Naive thymus-derived CD4-positive, alpha-beta T cell (primary cell): ENCODE data around the gene AAMP. TPM values are rescaled to one million over a fixed set of nuclear protein-coding genes. Genes with fewer than 3 reads are reported as not detected.

ENCODE experiments used
- ATAC-seq: fragments of 150-1000 bp; cut with Tn5 transposase; 2 replicates; pipeline ENCODE4 v1.10.0; 2021; ENCODE audit warnings: mild to moderate bottlenecking, moderate library complexity
- CTCF ChIA-PET: fragments of 350-600 bp; sonication (Branson Sonifier 250); formaldehyde crosslinking; loops from one replicate; lab custom pipeline; 2021; ENCODE audit warnings: antibody characterized with exemption; lab: Charles Lee
- POLR2A ChIA-PET: fragments of 350-600 bp; sonication (Branson Sonifier 250); formaldehyde crosslinking; loops from one replicate; lab custom pipeline; 2021; ENCODE audit warnings: antibody characterized with exemption, inconsistent platforms; lab: Charles Lee
- DNase-seq, 9 donors: peaks; one replicate each; pipeline versions ENCODE4 v3.0.0 to v3.0.0-alpha.2; 2020 to 2022; ENCODE audit warnings: mixed read lengths in 1 of 9
- H3K27ac ChIP-seq: one replicate; pipeline ENCODE4 v1.7.0; 2013; ENCODE audit warnings: mild to moderate bottlenecking, low read depth, low read length, moderate library complexity
- H3K27me3 ChIP-seq, 2 donors: one replicate each; pipeline ENCODE4 v1.7.0; 2013; ENCODE audit warnings: low read length in 2 of 2, mild to moderate bottlenecking in 2 of 2, moderate library complexity in 2 of 2; ENCODE audit not compliant: control insufficient read depth in 2 of 2, insufficient read depth in 2 of 2
- H3K36me3 ChIP-seq, 3 experiments: 1 replicate in 2 of 3; 2 replicates in 1 of 3; pipeline ENCODE4 v1.7.0; 2013; ENCODE audit warnings: low read length in 3 of 3, mild to moderate bottlenecking in 3 of 3, moderate library complexity in 1 of 3; ENCODE audit not compliant: insufficient read depth in 3 of 3, control insufficient read depth in 2 of 3
- H3K4me1 ChIP-seq, 2 donors: one replicate each; pipeline ENCODE4 v1.7.0; 2013; ENCODE audit warnings: low read length in 2 of 2, mild to moderate bottlenecking in 2 of 2, moderate library complexity in 1 of 2; ENCODE audit not compliant: control insufficient read depth in 2 of 2, insufficient read depth in 2 of 2
- H3K4me3 ChIP-seq: 2 replicates; pipeline ENCODE4 v1.7.0; 2013; ENCODE audit warnings: mild to moderate bottlenecking, low read length
- H3K9me3 ChIP-seq, 3 experiments: 1 replicate in 2 of 3; 2 replicates in 1 of 3; pipeline ENCODE4 v1.7.0; 2013; ENCODE audit warnings: low read length in 3 of 3; ENCODE audit not compliant: control insufficient read depth in 2 of 3
- H3K27ac Mint-ChIP-seq, 9 donors: one replicate each; pipeline ENCODE4 v1.8.0; 2020 to 2022; ENCODE audit warnings: mixed read lengths in 9 of 9, mild to moderate bottlenecking in 8 of 9, moderate library complexity in 5 of 9, inconsistent platforms in 2 of 9
- H3K27me3 Mint-ChIP-seq, 5 donors: one replicate each; pipeline ENCODE4 v1.8.0; 2021 to 2022; ENCODE audit warnings: mixed read lengths in 5 of 5, mild to moderate bottlenecking in 1 of 5
- H3K36me3 Mint-ChIP-seq, 5 donors: one replicate each; pipeline ENCODE4 v1.8.0; 2020 to 2022; ENCODE audit warnings: mixed read lengths in 5 of 5, mild to moderate bottlenecking in 3 of 5, inconsistent platforms in 1 of 5
- H3K4me1 Mint-ChIP-seq, 7 donors: one replicate each; pipeline ENCODE4 v1.8.0; 2020 to 2022; ENCODE audit warnings: mixed read lengths in 7 of 7, mild to moderate bottlenecking in 3 of 7, inconsistent platforms in 1 of 7
- H3K4me3 Mint-ChIP-seq, 10 donors: one replicate each; pipeline ENCODE4 v1.8.0; 2020 to 2022; ENCODE audit warnings: mild to moderate bottlenecking in 10 of 10, mixed read lengths in 10 of 10, moderate library complexity in 6 of 10, inconsistent platforms in 2 of 10
- H3K9me3 Mint-ChIP-seq, 11 donors: one replicate each; pipeline ENCODE4 v1.8.0; 2020 to 2022; ENCODE audit warnings: mixed read lengths in 11 of 11, mild to moderate bottlenecking in 4 of 11, inconsistent platforms in 1 of 11, moderate library complexity in 1 of 11
- intact Hi-C, 2 donors: fragments of 100-400 bp; cut with micrococcal nuclease; formaldehyde crosslinking; loops; one replicate each; pipeline ENCODE4 v1.15.1; 2023
- polyA plus RNA-seq, 2 donors: library from polyadenylated mRNA; unstranded; fragments of 300-500 nt; fragmentation: Illumina TruSeq; gene quantifications; one replicate each; pipeline ENCODE4 v1.2.3, GENCODE V29; 2021
- total RNA-seq, 6 experiments: library from RNA in 5 of 6; stranded (reverse) in 5 of 6; gene quantifications; 1 replicate in 5 of 6; 2 replicates in 1 of 6; pipeline ENCODE4 v1.2.3 and lab custom pipeline; 2021 to 2026

The AAMP gene
- total and polyA plus RNA-seq, 7 experiments from 2014 or later, result 54.1 to 108 (median 66.4) TPM

DNA sequence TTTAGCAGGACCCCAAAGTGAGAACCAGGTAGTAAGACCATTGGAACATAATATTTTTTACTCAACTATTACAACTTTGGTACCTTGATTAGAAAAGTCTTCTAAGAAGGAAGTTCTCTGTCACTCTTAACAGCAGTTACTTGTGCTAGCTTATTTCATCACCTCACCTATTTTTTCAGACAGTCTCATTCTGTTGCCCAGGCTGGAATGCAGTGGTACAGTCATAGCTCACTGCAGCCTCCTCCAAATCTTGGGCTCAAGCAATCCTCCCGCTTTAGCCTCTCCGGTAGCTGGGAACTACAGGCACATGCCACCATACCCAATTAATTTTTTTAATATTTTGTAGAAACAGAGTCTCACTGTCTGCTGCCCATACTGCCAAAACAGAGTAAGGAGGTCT lies 34.9 kb downstream of the AAMP start:
- Histone ChIP-seq H3K27me3 (no peaks in the 10 kb centered on the region), H3K4me3 (no peak overlapping the region), H3K4me1 (peaks cover 15% of the 10 kb centered on the region in 2 donors), H3K9me3 (no peaks in the 10 kb centered on the region), H3K27ac (no peak overlapping the region), H3K36me3 (peaks cover 38 to 96% (median 50%) of the 10 kb centered on the region in 3 experiments)
- ChIA-PET CTCF (interaction anchor here (1.0 kb wide), 1 partner anchor 22 kb away, joined by 3 read pairs; no protein-coding TSS in a partner anchor), POLR2A (interaction anchor here (0.8 to 1.7 kb wide), 2 partner anchors 14 to 19 kb away, joined by 4 read pairs; no protein-coding TSS in a partner anchor)
- Mint-ChIP-seq H3K4me1 (peaks cover 23 to 44% (median 33%) of the 10 kb centered on the region in 7 donors), H3K9me3 (no peaks in the 10 kb centered on the region), H3K4me3 (no peak overlapping the region), H3K27ac (peak overlapping the region in 5 of 9 donors; percentile 24 to 83 (median 48)), H3K27me3 (no peaks in the 10 kb centered on the region), H3K36me3 (peaks cover 11 to 62% (median 49%) of the 10 kb centered on the region in 5 donors)
- no peak for ATAC-seq
- intact Hi-C loops, result no loop called here
- no peak for DNase-seq

- Histone ChIP-seq H3K27me3 (no peaks in the 10 kb centered on the region), H3K9me3 (no peaks in the 10 kb centered on the region), H3K4me3 (no peak overlapping the region), H3K36me3 (peaks cover 38 to 91% (median 50%) of the 10 kb centered on the region in 3 experiments), H3K27ac (no peak overlapping the region), H3K4me1 (peaks cover 20% of the 10 kb centered on the region in 2 donors)
- CTCF ChIA-PET, result interaction anchor here (1.0 to 1.6 kb wide), 2 partner anchors 23 to 37 kb away, joined by 3 to 5 read pairs; no protein-coding TSS in a partner anchor
- intact Hi-C loops, result no loop called here
- Mint-ChIP-seq H3K27ac (peak overlapping the region in 6 of 9 donors; percentile 34 to 83 (median 48)), H3K36me3 (peaks cover 11 to 62% (median 49%) of the 10 kb centered on the region in 5 donors), H3K27me3 (no peaks in the 10 kb centered on the region), H3K9me3 (no peaks in the 10 kb centered on the region), H3K4me1 (peaks cover 25 to 44% (median 38%) of the 10 kb centered on the region in 7 donors), H3K4me3 (no peak overlapping the region)
- no peak for ATAC-seq
- DNase-seq, result no peak
- POLR2A ChIA-PET, result interaction anchor here (0.8 to 1.7 kb wide), 2 partner anchors 14 to 18 kb away, joined by 4 read pairs; no protein-coding TSS in a partner anchor
Measured at GRCh38 chr2:218234521-218234920, 35.4 kb downstream of the AAMP start.

DNA sequence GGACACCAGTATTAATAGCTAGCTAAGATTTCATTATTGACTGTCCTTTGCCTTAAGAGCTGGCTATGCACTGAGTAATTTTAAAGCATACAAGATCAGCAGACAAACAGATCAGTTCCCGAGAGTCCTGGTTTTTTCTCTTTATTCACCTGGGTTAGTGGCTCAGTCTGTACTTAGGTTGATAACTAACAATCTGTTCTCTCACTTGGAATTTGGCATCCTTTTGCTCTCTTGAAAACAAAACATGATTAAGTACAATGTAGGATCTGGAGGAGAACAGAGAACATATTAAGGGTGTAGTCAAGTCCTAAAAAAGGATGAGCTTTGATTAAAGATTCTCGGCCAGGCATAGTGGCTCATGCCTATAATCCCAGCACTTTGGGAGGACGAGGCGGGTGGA lies 36.4 kb downstream of the AAMP start:
- H3K27me3 Mint-ChIP-seq, result no peaks in the 10 kb centered on the region
- H3K4me1 Mint-ChIP-seq, result peaks cover 32 to 49% (median 44%) of the 10 kb centered on the region in 7 donors
- peaks cover 30 to 85% (median 45%) of the 10 kb centered on the region in 3 experiments for H3K36me3 ChIP-seq
- ATAC-seq (no peak), DNase-seq (no peak)
- H3K9me3 ChIP-seq, result no peaks in the 10 kb centered on the region
- H3K27ac ChIP-seq, result no peak overlapping the region
- H3K9me3 Mint-ChIP-seq, result no peaks in the 10 kb centered on the region
- ChIA-PET CTCF (interaction anchor here (0.6 to 1.6 kb wide), 2 partner anchors 23 to 38 kb away, joined by 4 to 5 read pairs; no protein-coding TSS in a partner anchor), POLR2A (interaction anchor here (0.6 to 1.7 kb wide), 3 partner anchors 9 to 60 kb away, joined by 3 to 4 read pairs (median 4); no protein-coding TSS in a partner anchor)
- peaks cover 27 to 29% of the 10 kb centered on the region in 2 donors for H3K4me1 ChIP-seq
- no peaks in the 10 kb centered on the region for H3K27me3 ChIP-seq
- H3K27ac Mint-ChIP-seq, result peak overlapping the region in 6 of 9 donors; percentile 7 to 83 (median 48)
- intact Hi-C loops, result no loop called here
- H3K4me3 ChIP-seq, result no peak overlapping the region
- no peak overlapping the region for H3K4me3 Mint-ChIP-seq
- peaks cover 11 to 58% (median 46%) of the 10 kb centered on the region in 5 donors for H3K36me3 Mint-ChIP-seq

GRCh38 chr2:218230882-218231281 lies 39.1 kb downstream of the AAMP start:
- no peaks in the 10 kb centered on the region for H3K9me3 ChIP-seq
- ChIA-PET CTCF (interaction anchor here (0.8 to 2.9 kb wide), 4 partner anchors 12 to 45 kb away, joined by 3 to 13 read pairs (median 6); partner anchors contain the start of genes AAMP and PNKD), POLR2A (interaction anchor here (5.6 kb wide), 1 partner anchor 12 kb away, joined by 70 read pairs; the partner anchor contains the start of gene ARPC2)
- DNase-seq (peak in 4 of 9 donors; percentile 15 to 29 (median 24)), ATAC-seq (peak; percentile 80)
- H3K4me3 Mint-ChIP-seq, result peak overlapping the region; percentile 27 to 69 (median 59)
- peak overlapping the region; percentile 66 to 89 (median 85) for H3K27ac Mint-ChIP-seq
- H3K36me3 ChIP-seq, result peaks cover 24 to 75% (median 34%) of the 10 kb centered on the region in 3 experiments
- peak overlapping the region; percentile 63 for H3K27ac ChIP-seq
- peaks cover 32 to 41% of the 10 kb centered on the region in 2 donors for H3K4me1 ChIP-seq
- H3K4me1 Mint-ChIP-seq, result peaks cover 50 to 71% (median 64%) of the 10 kb centered on the region in 7 donors
- no peak overlapping the region for H3K4me3 ChIP-seq
- H3K27me3 ChIP-seq, result no peaks in the 10 kb centered on the region
- intact Hi-C loops, result no loop called here
- H3K36me3 Mint-ChIP-seq, result peaks cover 18 to 66% (median 49%) of the 10 kb centered on the region in 5 donors
- H3K9me3 Mint-ChIP-seq, result no peaks in the 10 kb centered on the region
- H3K27me3 Mint-ChIP-seq, result no peaks in the 10 kb centered on the region

DNA sequence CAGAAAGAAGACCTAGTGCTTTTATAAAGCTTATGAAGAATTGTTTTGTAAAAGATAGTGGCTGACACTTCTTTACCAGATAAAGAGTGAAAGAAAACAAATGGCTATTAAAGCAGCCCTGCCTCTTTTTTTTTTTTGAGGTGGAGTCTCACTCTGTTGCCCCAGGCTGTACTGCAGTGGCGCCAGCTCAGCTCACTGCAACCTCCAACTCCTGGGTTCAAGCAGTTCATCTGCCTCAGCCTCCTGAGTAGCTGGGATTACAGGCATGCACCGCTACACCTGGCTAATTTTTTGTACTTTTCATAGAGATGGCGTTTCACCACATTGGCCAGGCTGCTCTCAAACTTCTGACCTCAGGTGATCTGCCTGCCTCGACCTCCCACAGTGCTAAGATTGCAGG lies 40.1 kb downstream of the AAMP start:
- peak overlapping the region; percentile 63 for H3K27ac ChIP-seq
- H3K4me3 Mint-ChIP-seq, result peak overlapping the region in 6 of 10 donors; percentile 39 to 80 (median 62)
- H3K27me3 ChIP-seq, result no peaks in the 10 kb centered on the region
- ATAC-seq (peak; percentile 21), DNase-seq (no peak)
- H3K36me3 ChIP-seq, result peaks cover 17 to 65% (median 24%) of the 10 kb centered on the region in 3 experiments
- ChIA-PET POLR2A (interaction anchor here (0.6 to 5.6 kb wide), 6 partner anchors 11 to 167 kb away, joined by 3 to 70 read pairs (median 4); partner anchors contain the start of gene ARPC2), CTCF (interaction anchor here (1.1 to 2.9 kb wide), 6 partner anchors 8 to 44 kb away, joined by 5 to 13 read pairs (median 7); partner anchors contain the start of genes AAMP, ARPC2 and PNKD)
- peaks cover 42 to 51% of the 10 kb centered on the region in 2 donors for H3K4me1 ChIP-seq
- H3K9me3 ChIP-seq, result no peaks in the 10 kb centered on the region
- H3K27me3 Mint-ChIP-seq, result no peaks in the 10 kb centered on the region
- H3K4me3 ChIP-seq, result no peak overlapping the region
- intact Hi-C loops, result loop anchor here (1.0 to 10.0 kb wide), 6 partner anchors 11 to 1725 kb away; partner anchors contain the start of genes AAMP (in 2 of the 2), PNKD (in 2 of the 2) and ARPC2 (in 1 of the 2)
- peaks cover 59 to 81% (median 75%) of the 10 kb centered on the region in 7 donors for H3K4me1 Mint-ChIP-seq
- H3K36me3 Mint-ChIP-seq, result peaks cover 18 to 62% (median 45%) of the 10 kb centered on the region in 5 donors
- no peaks in the 10 kb centered on the region for H3K9me3 Mint-ChIP-seq
- H3K27ac Mint-ChIP-seq, result peak overlapping the region in 6 of 9 donors; percentile 66 to 89 (median 86)

DNA sequence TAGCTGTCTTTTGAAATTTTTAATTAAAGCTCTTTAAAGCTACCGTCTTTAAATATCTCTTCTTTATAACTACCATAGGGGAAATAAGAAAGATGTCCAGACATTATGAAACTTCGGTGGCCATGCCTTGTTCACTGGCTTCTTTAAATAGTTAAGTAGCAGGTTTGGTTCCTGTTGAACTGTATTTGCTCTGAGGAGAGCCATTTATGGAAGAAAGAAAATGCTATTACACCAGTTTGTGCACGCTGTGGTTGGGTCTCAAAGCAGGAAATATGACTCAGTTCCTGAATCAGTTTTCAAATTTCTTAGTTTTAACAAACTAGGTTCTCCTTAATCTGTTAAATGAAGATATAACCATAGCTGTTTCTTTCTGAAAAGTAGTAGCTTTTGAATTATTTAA lies 40.7 kb downstream of the AAMP start:
- peak overlapping the region; percentile 10 to 84 (median 76) for H3K4me3 Mint-ChIP-seq
- Histone ChIP-seq H3K4me1 (peaks cover 48 to 57% of the 10 kb centered on the region in 2 donors), H3K36me3 (peaks cover 15 to 61% (median 18%) of the 10 kb centered on the region in 3 experiments)

More for the DNA sequence above, 40.7 kb downstream of the AAMP start:
- H3K4me1 Mint-ChIP-seq, result peaks cover 64 to 87% (median 77%) of the 10 kb centered on the region in 7 donors
- DNase-seq (peak in 8 of 9 donors; percentile 34 to 58 (median 52)), ATAC-seq (peak; percentile 88)
- H3K27me3 ChIP-seq, result no peaks in the 10 kb centered on the region
- H3K9me3 ChIP-seq, result no peaks in the 10 kb centered on the region
- no peaks in the 10 kb centered on the region for H3K9me3 Mint-ChIP-seq
- H3K27ac Mint-ChIP-seq, result peak overlapping the region; percentile 79 to 93 (median 87)
- CTCF ChIA-PET, result interaction anchor here (0.6 to 2.9 kb wide), 8 partner anchors 9 to 63 kb away, joined by 3 to 13 read pairs (median 6); partner anchors contain the start of genes AAMP, ARPC2, CXCR1 and PNKD
- intact Hi-C loops, result loop anchor here (1.0 to 10.0 kb wide), 6 partner anchors 11 to 1724 kb away; partner anchors contain the start of genes AAMP (in 2 of the 2), PNKD (in 2 of the 2) and ARPC2 (in 1 of the 2)
- H3K27ac ChIP-seq, result peak overlapping the region; percentile 63
- peaks cover 18 to 62% (median 46%) of the 10 kb centered on the region in 5 donors for H3K36me3 Mint-ChIP-seq
- POLR2A ChIA-PET, result interaction anchor here (0.8 to 5.6 kb wide), 5 partner anchors 10 to 168 kb away, joined by 3 to 70 read pairs (median 3); partner anchors contain the start of gene ARPC2
- H3K27me3 Mint-ChIP-seq, result no peaks in the 10 kb centered on the region
- no peak overlapping the region for H3K4me3 ChIP-seq
